Measurements from ENCODE around the gene CDRT4. TPM values are rescaled to one million over a fixed set of nuclear protein-coding genes. Genes with fewer than 3 reads are reported as not detected.

Gene CDRT4
- total RNA-seq, 3 donors from 2014 or later = 3.8 to 17.4 (median 7.0) TPM

- Histone ChIP-seq H3K9me3 (no peaks in the 10 kb centered on the region), H3K27ac (peak overlapping the region in 1 of 2 donors; percentile 66), H3K27me3 (no peaks in the 10 kb centered on the region), H3K4me3 (no peak overlapping the region), H3K4me1 (no peaks in the 10 kb centered on the region), H3K36me3 (no peaks in the 10 kb centered on the region)
- DNase-seq (ENCODE audit: low spot score in 2 of 2) = no peak
- intact Hi-C loops (cut with DNase I; ENCODE audit: low total_unique reads) = no loop called here
- TF ChIP-seq POLR2AphosphoS5 (IDR thresholded peaks at IDR 0.05) (peak in 2 of 3 donors; percentile 49 to 74), POLR2A (IDR thresholded peaks at IDR 0.05) (no peak)
These were observed 23.3 kb upstream of the CDRT4 start for GRCh38 chr17:15490634-15491261.

GRCh38 chr17:15488557-15488956, 21.1 kb upstream of the CDRT4 start:
- TF ChIP-seq POLR2A (IDR thresholded peaks at IDR 0.05) (no peak), CTCF (IDR thresholded peaks at IDR 0.05) (no peak), POLR2AphosphoS5 (IDR thresholded peaks at IDR 0.05) (no peak)

GRCh38 chr17:15485045-15485444, 17.6 kb upstream of the CDRT4 start:
- H3K27ac ChIP-seq = no peak overlapping the region
- no peak for TF ChIP-seq POLR2A (IDR thresholded peaks at IDR 0.05)
- TF ChIP-seq POLR2AphosphoS5 (IDR thresholded peaks at IDR 0.05) = no peak
- TF ChIP-seq CTCF (IDR thresholded peaks at IDR 0.05) = no peak
- no peak for DNase-seq (ENCODE audit: low spot score in 2 of 2)
- no peaks in the 10 kb centered on the region for H3K9me3 ChIP-seq
- no peaks in the 10 kb centered on the region for H3K27me3 ChIP-seq
- H3K36me3 ChIP-seq = no peaks in the 10 kb centered on the region
- H3K4me1 ChIP-seq = no peaks in the 10 kb centered on the region
- intact Hi-C loops (cut with DNase I; ENCODE audit: low total_unique reads) = no loop called here
- H3K4me3 ChIP-seq = no peak overlapping the region

More at GRCh38 chr17:15488557-15488956, 21.1 kb upstream of the CDRT4 start:
- Histone ChIP-seq H3K9me3 (no peaks in the 10 kb centered on the region), H3K27ac (no peak overlapping the region), H3K4me3 (no peak overlapping the region), H3K27me3 (no peaks in the 10 kb centered on the region), H3K36me3 (no peaks in the 10 kb centered on the region), H3K4me1 (no peaks in the 10 kb centered on the region)
- intact Hi-C loops (cut with DNase I; ENCODE audit: low total_unique reads) = no loop called here
- no peak for DNase-seq (ENCODE audit: low spot score in 2 of 2)

- Histone ChIP-seq H3K9me3 (no peaks in the 10 kb centered on the region), H3K4me3 (no peak overlapping the region), H3K4me1 (no peaks in the 10 kb centered on the region), H3K27me3 (no peaks in the 10 kb centered on the region), H3K27ac (no peak overlapping the region), H3K36me3 (no peaks in the 10 kb centered on the region)
- intact Hi-C loops (cut with DNase I; ENCODE audit: low total_unique reads) = no loop called here
- no peak for TF ChIP-seq CTCF (IDR thresholded peaks at IDR 0.05)
- no peak for TF ChIP-seq POLR2AphosphoS5 (IDR thresholded peaks at IDR 0.05)
- TF ChIP-seq POLR2A (IDR thresholded peaks at IDR 0.05) = no peak
- DNase-seq (ENCODE audit: low spot score in 2 of 2) = no peak
These were observed 16.0 kb upstream of the CDRT4 start for GRCh38 chr17:15483431-15483830.

DNA sequence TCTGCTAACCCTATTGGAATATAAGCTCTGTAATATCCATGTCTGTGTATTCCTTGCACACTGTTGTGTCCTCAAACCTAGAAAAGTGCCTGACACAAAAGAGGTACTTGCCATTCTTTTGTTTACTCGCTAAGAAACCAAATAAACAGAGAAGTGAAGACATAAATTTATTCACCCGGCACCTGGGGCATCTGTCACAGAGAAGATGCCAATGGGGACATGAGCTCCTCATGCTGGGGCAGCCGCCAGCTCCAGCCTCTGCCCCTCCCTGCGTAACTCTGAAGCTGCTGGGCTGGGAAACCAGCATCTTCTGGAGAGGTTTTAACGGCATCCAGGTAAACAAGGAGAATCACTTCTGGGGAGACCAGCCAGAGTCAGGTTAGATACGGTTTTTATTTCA, 15.1 kb upstream of the CDRT4 start:
- Histone ChIP-seq H3K27ac (no peak overlapping the region), H3K27me3 (no peaks in the 10 kb centered on the region), H3K4me1 (no peaks in the 10 kb centered on the region), H3K36me3 (no peaks in the 10 kb centered on the region), H3K4me3 (no peak overlapping the region), H3K9me3 (no peaks in the 10 kb centered on the region)
- no peak for DNase-seq (ENCODE audit: low spot score in 2 of 2)
- intact Hi-C loops (cut with DNase I; ENCODE audit: low total_unique reads) = no loop called here
- no peak for TF ChIP-seq POLR2A (IDR thresholded peaks at IDR 0.05)
- TF ChIP-seq POLR2AphosphoS5 (IDR thresholded peaks at IDR 0.05) = no peak
- no peak for TF ChIP-seq CTCF (IDR thresholded peaks at IDR 0.05)
